Measurements from ENCODE around the gene STX8. TPM values are rescaled to one million over a fixed set of nuclear protein-coding genes. Genes with fewer than 3 reads are reported as not detected.
A peak's percentile ranks its signal among the peaks of the same experiment; 100 is the strongest.

The STX8 gene
- total and polyA plus RNA-seq, 8 donors: 21.6 to 559 (median 75.0) TPM

DNA sequence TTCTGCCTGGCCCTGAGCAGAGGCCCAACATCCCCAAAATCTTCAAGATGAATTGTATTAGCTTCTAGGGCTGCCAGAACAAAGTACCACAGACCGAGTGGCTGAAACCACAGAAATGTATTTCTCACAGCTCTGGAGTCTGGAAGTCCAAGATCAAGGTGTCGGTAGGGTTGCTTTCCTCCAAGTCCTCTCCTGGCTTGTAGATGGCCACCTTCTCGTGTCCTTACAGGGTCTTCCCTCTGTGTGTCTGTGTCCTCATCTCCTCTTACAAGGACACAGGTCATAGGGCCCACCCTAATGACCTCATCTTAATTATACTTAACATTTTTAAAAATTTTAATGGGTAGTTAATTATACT, 338.6 kb downstream of the STX8 start:
- no peaks in the 10 kb centered on the region for H3K36me3 ChIP-seq
- intact Hi-C loops (cut with DNase I; ENCODE audit: low total_unique reads): no loop called here
- H3K27ac ChIP-seq: peak overlapping the region in 2 of 5 donors; percentile 25 to 98
- H3K9me3 ChIP-seq: no peaks in the 10 kb centered on the region
- no peak for TF ChIP-seq POLR2AphosphoS5 (IDR thresholded peaks at IDR 0.05)
- TF ChIP-seq, protein P1, sequence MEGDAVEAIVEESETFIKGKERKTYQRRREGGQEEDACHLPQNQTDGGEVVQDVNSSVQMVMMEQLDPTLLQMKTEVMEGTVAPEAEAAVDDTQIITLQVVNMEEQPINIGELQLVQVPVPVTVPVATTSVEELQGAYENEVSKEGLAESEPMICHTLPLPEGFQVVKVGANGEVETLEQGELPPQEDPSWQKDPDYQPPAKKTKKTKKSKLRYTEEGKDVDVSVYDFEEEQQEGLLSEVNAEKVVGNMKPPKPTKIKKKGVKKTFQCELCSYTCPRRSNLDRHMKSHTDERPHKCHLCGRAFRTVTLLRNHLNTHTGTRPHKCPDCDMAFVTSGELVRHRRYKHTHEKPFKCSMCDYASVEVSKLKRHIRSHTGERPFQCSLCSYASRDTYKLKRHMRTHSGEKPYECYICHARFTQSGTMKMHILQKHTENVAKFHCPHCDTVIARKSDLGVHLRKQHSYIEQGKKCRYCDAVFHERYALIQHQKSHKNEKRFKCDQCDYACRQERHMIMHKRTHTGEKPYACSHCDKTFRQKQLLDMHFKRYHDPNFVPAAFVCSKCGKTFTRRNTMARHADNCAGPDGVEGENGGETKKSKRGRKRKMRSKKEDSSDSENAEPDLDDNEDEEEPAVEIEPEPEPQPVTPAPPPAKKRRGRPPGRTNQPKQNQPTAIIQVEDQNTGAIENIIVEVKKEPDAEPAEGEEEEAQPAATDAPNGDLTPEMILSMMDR (IDR thresholded peaks at IDR 0.05): no peak
- TF ChIP-seq POLR2A (IDR thresholded peaks at IDR 0.05): no peak
- TF ChIP-seq EP300 (IDR thresholded peaks at IDR 0.05): no peak
- WGBS, 5 donors: 88 to 97% (median 93%) methylated on average over 3 of the region's 3 CpGs
- DNase-seq: no peak
- peaks cover 26 to 49% (median 40%) of the 10 kb centered on the region in 4 donors for H3K4me1 ChIP-seq
- no peak overlapping the region for H3K4me3 ChIP-seq
- H3K27me3 ChIP-seq: peaks cover 0 to 20% (median 0%) of the 10 kb centered on the region in 3 donors

DNA sequence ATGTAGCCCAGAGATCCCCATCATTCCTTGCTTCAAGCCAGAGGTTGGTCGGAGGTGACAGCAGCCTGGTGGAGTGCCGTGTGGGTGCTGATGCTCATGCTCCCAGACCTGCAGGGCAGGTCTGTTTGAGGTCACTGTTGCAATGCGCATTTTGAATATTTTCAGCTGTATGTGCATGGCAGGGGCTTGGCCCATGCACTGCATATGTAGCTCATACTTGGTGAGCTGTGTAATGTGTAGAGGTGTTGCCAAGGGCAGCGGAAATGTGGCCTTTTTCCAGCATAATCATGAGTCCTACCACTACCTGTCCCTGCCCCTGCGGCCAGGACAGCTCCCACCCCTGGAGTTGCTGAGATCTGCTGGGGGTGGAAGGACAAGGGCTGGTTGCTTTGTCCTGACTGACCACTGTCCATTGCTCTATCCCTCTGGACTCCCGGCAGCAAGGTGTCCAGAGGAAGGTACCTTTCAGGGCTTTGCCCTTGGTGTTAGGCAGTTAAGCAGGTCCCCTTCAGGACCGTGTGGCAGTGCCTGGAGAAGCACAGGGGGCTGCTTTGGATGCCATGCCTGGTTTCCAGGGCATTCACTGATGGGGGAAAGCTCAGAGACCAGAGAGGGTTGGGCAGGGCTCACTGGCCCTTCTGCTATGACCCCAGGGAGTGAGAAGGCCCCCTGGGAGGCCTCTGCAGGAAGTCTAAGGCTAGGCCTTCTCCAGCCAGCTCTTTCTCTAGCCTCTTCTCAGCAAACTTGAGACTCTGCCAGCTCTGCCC, 339.2 kb downstream of the STX8 start:
- Histone ChIP-seq H3K4me1 (peaks cover 22 to 45% (median 34%) of the 10 kb centered on the region in 4 donors), H3K27me3 (peaks cover 0 to 20% (median 0%) of the 10 kb centered on the region in 3 donors), H3K36me3 (no peaks in the 10 kb centered on the region), H3K4me3 (no peak overlapping the region), H3K9me3 (no peaks in the 10 kb centered on the region), H3K27ac (peak overlapping the region in 2 of 5 donors; percentile 25 to 98)
- intact Hi-C loops (cut with DNase I; ENCODE audit: low total_unique reads): no loop called here
- TF ChIP-seq POLR2AphosphoS5 (IDR thresholded peaks at IDR 0.05) (no peak), POLR2A (IDR thresholded peaks at IDR 0.05) (no peak), EP300 (IDR thresholded peaks at IDR 0.05) (no peak)
- TF ChIP-seq, protein P1 (IDR thresholded peaks at IDR 0.05): no peak
- peak in 1 of 2 donors; percentile 48 for DNase-seq
- 74 to 94% (median 84%) methylated on average over 5 to 7 of the region's 7 CpGs for WGBS, 5 donors

DNA sequence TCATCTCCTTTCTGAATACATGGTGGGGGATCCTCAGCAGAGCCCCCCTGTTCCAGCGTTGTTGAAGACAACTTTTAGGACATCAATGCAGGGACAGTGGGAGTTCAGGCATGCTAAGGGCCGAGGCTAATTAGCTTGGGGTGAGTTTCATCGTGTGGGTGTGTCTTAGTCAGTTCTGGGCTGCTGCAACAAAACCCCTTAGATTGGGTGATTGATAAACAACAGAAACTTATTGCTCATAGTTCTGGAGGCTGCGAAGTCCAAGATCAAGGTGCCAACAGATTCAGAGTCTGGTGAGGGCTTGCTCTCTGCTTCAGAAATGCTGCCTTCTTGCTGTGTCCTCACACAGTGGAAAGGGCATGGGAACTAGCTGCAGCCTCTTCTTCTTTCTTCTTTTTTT, 340.3 kb downstream of the STX8 start:
- intact Hi-C loops (cut with DNase I; ENCODE audit: low total_unique reads): no loop called here
- H3K4me1 ChIP-seq: peaks cover 11 to 34% (median 23%) of the 10 kb centered on the region in 4 donors
- H3K9me3 ChIP-seq: no peaks in the 10 kb centered on the region
- no peak for DNase-seq
- H3K27ac ChIP-seq: no peak overlapping the region
- 77 to 89% (median 83%) methylated on average over 4 of the region's 4 CpGs for WGBS, 5 donors
- peaks cover 0 to 20% (median 0%) of the 10 kb centered on the region in 3 donors for H3K27me3 ChIP-seq
- H3K4me3 ChIP-seq: no peak overlapping the region
- TF ChIP-seq EP300 (IDR thresholded peaks at IDR 0.05) (no peak), POLR2A (IDR thresholded peaks at IDR 0.05) (no peak), POLR2AphosphoS5 (IDR thresholded peaks at IDR 0.05) (no peak)
- TF ChIP-seq, protein P1 (IDR thresholded peaks at IDR 0.05): no peak
- no peaks in the 10 kb centered on the region for H3K36me3 ChIP-seq

DNA sequence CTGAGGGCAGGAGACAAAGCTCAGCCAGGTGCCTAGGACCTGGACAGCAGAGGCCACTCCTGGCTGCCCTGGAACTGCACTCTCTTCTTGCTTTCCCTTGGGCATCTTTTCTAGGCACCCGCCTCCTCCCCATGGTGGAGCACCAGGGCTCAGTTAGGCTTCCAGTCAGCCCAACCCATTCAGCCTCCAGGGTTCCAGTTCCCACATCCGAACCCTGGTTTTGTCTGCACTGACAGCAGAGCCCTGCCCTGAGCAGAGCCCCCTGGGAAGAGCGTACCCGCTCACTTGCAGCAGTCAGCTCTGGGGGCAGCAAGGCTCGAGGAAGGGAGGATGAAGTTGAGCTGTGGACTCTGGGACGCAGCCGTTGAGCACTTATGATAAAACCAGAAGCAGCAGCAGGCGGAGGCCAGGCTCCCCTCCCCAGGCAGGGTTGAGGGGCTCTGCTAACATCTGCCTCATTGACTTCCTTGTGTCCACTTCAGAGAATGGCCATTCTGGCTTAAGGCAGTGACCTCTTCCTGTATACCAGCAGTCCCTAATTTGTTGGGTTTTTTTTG, 341.2 kb downstream of the STX8 start:
- no peak for DNase-seq
- Histone ChIP-seq H3K4me3 (no peak overlapping the region), H3K27ac (peak overlapping the region in 2 of 5 donors; percentile 18 to 68), H3K9me3 (no peaks in the 10 kb centered on the region), H3K36me3 (no peaks in the 10 kb centered on the region), H3K4me1 (peaks cover 8 to 27% (median 17%) of the 10 kb centered on the region in 4 donors), H3K27me3 (peaks cover 0 to 20% (median 0%) of the 10 kb centered on the region in 3 donors)
- 62 to 87% (median 82%) methylated on average over 5 to 8 of the region's 8 CpGs for WGBS, 5 donors
- TF ChIP-seq, protein P1 (IDR thresholded peaks at IDR 0.05): no peak
- TF ChIP-seq POLR2A (IDR thresholded peaks at IDR 0.05) (no peak), POLR2AphosphoS5 (IDR thresholded peaks at IDR 0.05) (no peak), EP300 (IDR thresholded peaks at IDR 0.05) (no peak)
- intact Hi-C loops (cut with DNase I; ENCODE audit: low total_unique reads): no loop called here

Measured in stomach (tissue), 9 donors.